ENCODE results near the gene JAKMIP1.

JAKMIP1 gene

DNA sequence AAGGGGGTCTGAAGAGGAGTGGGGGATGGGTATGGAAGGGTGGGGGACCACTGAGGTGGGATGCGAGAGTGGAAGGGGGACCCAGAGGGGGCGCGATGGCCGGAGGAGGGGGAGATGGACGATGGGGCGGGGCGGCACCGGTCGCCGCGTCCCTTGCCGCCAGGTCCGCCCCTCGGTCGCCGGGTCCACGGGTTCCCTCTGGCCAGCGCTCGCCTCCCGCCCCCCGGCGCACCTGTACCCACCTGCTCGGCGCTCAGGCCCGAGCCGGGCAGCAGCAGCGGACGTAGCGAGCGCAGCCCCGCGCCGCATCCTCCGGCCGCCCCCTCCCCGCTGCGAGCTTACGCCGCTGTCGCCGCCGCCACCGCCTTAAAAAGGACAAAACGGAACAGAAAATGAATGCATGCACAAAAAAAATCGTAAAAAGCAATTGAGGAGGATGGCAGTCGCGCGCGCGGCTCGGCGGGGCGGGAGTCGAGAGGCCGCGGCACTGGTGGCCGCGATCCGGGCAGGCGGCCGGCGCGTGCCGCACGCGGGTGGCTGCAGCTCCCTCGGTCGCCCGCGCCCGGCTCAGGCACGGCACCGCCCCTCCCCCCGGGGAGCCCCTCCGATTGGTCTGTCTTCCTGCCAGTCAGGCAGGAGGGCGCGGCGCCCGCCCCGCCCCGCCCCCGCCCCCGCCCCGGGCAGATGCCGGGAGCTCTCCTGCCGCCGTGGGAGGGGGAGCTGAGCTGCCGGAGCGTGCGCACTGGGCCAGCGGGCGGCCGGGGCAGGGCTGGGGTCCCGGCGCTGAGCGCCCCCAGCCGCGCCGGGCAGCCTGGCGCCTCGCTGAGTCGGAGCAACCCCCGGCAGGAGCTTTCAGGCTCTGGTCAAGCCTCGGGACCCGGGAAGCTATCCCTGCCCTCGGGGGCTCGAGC lies at the start of gene JAKMIP1:
Gene JAKMIP1, minus strand, starts transcription at position 539 of the 911 bp plus-strand sequence. CDS start 87,699 bp downstream, outside the sequence.
- no peak for DNase-seq (ENCODE audit: low read depth)

DNA sequence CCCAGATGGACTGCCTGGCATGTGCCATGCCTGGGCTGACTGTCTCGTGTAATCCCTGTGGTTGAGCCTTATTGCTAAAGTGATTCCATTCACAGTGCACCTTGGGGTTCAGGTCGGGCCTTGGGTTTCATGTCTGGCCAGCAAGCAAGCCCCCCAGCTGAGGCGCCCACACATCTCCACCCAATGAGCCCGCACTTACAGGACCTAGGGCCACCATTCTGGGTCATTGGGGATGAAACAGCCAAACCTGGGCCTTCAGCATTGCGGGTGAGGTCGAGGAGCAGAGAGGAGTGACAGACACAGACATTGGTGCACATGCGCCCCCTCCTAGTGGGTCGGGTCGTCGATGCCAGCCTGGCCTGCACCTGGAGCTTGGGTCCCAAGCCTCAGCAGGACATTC lies 48.0 kb upstream of the JAKMIP1 start:
- no peak for DNase-seq (ENCODE audit: low read depth)

DNA sequence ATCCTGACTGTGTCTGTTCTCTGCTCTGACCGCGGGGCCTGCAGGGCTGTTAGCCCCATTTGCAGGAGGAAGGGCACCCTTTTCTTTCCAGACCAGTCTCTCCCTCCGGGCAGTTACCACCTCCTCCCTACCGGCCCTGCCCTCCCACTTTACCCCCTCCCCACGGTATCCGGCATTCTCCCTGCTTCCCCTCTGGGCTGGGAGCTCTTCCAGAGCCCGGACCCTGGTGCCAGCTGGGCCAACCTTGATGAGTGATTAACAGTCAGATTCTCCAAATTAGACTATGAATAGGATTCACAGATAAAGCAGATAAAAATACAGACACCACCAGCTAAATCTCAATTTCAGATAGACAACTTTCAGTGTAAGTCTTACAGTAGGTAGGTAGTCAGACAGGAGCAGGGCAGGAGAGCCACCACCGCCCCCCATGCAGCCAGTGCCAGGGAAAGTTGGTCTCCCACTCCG lies 45.9 kb upstream of the JAKMIP1 start:
- DNase-seq (ENCODE audit: low read depth) = no peak

DNA sequence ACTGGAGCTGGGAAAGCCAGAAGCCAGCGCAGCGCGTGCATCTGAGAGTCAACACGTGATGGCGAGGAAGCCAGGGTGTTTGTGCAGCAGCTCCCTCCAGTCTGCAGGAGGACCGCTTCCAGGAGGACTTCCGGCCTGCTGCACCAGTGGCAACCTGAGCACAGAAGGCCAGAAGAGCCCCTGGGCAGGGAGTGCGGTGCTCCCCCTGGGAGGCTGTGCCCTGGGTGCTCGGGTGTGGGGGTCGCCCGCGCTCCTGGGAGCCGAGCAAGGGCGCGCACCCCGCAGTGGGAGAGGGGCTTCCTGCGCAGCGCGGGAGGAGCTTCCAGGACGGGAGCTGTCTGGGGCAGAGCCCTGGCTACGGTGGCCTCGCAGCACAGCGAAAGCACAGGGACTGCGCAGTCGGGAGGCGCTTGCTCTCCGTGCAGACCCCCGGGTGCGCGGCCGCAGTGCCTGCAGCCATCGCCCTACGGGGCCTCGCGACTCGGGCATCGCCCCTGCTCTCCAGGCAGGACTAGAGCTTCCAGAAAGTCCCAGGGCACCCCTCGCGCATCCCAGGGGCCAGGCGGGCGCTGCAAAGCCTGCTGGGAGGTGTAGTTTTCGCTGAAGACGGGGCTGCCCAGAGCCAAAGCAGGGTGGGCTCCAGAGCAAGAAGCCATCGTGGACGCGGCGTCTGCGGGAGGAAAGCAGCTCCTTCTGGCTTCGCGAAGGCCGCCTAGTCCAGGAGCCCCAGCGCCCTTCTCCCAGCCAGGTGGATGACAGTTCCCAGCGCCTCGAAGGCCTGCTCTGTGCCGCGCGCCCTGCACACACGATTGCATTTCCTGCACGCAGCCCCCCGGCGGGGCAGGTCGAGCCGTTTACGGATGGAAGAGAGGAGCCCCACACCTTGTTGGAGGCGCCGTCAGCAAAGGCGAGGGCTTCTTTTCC lies 45.2 kb upstream of the JAKMIP1 start:
- DNase-seq (ENCODE audit: low read depth) = no peak

DNA sequence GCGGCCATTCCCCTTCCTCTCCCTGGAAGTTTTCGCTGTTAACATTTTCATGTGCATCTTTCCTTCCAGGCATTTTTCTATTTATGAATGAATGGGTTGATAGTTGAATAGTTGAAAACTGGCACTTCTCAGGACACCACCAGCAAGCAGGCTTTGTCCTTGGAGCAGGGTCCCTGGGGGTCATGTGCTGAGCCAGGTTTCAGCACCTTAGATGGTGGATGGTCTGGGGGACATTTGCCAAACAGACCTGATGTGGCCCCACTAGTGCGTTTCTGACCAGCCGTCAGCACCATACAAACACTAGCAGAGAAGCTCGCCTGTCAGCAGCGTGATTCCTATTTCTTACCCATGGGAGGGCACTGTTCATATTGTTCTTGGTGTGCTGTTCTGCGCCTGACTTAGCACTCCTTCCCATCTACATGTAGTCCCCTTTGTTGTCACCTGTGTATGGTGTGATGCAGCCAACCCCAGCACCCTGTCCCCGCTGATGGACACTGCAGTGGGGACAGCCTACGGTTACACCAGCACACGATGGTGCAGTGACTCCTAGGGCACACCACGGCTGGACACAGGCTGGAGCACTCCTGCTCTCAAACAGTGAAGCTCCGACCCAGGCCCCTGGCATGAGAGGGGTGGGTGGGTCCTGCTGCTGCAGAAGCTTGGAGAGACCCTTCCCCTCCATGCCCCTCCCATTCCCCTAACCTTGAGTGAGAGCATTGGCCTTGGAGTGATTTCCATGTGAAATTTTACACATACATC lies 42.1 kb upstream of the JAKMIP1 start:
- DNase-seq (ENCODE audit: low read depth) = no peak

DNA sequence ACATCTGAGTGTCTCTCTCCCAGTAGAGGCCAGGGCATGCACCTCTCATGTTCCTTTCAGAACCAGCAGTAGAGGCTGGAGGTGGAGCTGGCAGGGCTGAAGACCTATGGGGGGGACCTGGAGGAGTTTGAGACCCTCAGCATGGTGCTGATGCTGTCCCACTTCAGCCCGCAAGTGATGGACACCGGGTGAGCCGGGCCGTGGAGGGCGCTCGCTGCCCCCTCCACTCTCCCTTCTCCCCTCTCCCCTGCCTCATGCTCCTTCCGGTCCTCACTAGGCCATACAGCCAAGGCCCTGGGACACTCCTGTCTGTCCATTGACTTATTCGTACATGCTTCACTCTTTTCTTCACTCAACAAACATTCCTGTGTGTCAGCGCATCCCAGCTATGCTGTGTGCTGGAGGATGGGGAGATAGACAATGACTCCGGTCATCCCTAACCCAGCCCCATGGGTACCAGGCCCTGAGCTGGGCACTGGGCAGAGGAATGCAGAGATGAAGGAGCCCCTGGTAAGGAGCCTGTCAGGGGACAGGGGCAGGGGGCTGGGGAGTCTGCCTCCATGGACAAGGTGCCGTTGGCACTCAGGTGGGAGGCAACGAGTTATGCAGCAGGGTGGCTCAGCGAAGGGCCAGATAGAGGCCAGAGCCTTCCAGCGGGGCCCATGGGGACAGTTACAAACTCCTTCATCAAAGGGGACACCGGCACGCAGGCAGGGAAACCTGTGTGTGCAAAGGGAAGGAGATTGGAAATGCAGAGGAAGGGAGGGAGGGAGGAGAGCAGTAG lies 40.9 kb upstream of the JAKMIP1 start:
- DNase-seq (ENCODE audit: low read depth) = no peak

DNA sequence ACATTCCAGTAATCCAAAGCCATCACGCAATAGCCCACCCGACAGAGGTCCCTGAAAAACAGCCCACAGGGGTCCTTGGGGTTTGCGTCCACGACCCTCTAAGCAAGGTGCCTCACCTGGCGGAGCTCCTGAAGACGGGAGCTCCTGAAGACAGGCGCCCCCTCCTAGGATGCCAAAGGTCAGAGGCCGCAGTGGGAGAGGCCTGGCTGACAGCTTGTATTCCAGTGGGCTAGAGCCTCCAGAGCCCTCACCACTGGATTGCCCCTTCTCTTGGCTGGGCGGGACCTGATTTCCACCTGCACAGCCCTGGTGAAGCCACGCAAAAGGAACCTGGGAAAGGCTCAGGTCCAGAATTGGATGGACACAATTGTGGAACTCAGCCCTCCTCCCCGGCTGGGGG lies 39.6 kb upstream of the JAKMIP1 start:
- no peak for DNase-seq (ENCODE audit: low read depth)

DNA sequence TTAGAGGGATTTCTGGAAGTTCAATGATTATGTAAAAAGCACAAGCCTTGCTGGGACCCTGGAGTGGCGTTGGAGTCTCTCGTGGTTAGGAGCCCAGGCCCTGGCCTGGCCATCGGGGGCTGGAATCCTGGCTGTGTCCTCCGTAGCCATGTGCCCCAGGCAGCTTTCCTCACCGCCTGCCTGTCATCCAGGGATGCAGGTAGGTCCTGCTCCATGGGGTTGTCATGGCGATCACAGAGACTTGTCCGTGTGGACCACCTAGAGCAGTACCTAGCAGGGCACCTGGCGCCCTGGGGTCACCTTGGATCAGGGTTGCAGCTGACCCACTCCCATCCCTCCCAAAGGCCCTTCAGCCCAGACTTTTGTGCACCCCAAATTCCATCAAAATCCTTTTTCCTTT lies 39.1 kb upstream of the JAKMIP1 start:
- no peak for DNase-seq (ENCODE audit: low read depth)

DNA sequence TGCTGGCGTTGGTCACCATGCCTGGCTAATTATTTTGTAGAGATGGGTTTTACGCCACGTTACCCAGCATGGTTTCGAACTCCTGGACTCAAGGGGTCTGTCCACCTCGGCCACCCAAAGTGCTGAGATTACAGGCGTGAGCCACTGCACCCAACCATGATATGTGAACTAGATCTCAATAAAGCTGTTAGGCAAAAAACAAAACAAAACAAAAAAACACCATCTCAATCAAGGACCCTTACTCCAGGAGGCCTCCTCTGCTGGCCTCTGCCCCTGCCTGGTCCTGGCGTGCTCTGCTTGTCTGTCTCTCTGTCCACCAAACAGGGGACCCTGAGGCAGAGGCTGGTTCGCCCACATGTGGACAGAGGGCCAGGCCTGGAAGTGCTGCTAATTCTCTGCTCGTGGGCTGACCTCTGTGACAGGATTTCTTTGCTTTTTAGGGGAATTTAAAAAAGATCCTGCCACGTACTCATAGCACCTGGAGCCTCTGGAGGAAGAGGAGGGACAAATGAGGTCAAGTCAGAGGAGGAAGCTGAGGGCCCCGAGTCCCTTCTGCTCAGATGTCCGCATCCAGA lies 36.6 kb upstream of the JAKMIP1 start:
- DNase-seq (ENCODE audit: low read depth) = no peak

DNA sequence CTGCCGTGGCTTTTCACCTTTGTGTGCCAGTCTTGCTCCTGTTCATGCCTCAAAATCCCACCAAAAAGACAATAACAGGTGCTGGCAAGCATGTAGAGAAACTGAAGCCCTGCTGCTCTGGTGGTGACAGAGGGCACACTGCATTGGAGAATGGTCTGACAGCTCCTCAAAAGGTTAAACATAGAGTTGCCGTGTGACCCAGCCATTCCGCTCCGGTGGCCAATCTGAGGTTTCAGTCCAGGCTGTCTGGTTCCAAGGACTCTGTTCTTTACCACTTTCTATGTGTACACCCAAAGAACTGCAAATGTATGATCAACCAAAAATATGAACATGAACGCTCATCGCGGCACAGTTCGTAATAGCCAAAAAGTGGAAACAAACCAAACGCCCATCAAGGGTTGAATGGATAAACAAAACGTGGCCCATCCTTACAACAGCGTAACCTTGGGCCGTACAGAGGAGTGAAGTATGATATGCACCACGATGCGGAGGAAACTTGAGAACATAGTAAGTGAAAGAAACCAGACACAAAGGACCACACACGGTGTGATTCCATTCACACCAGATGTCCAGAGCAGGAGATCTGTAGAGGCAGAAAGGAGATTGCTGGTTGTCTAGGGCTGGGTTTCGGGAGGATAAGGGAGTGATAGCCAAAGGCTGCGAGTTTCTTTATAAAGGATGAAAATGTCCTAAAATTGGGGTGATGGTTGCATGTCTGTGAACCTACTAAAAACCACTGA lies 35.7 kb upstream of the JAKMIP1 start:
- no peak for DNase-seq (ENCODE audit: low read depth)

DNA sequence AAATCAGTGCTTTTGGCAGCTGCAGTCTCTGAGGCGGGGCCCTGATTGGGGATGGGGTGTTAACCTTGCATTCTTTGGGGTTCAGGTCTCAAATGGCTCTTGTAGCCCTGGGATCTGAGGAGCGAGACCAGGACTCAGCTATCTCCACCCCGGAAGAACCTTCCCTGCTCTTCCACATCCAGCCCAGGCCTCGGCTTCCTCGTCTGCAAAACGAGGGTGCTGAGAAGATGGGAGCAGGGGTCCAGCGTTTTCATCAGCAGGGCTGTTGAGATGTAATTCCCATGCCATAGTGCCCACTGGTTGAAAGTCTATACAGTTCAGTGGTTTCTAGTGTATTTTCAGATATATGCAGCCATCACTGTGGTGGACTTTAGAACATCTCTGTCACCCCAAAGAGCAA lies 34.7 kb upstream of the JAKMIP1 start:
- DNase-seq (ENCODE audit: low read depth) = no peak

DNA sequence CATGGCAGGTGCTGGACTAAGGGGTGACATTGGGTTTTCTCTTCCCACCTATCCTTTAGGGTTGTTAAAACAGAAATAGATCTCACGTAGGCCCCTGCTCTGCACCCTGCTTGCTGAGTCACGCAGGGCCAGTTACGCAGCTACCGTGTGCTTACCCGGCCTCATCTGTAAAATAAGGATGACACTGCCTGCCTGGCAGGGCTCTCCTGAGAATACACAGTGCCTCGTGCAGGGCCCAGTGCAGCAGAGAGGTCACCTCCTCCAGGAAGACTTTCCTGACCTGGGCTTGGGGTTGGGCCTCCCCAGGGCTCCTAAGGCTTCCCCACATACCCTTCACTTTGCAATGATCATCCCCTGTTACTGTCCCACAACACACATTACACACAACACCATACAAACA lies 33.6 kb upstream of the JAKMIP1 start:
- DNase-seq (ENCODE audit: low read depth) = no peak

DNA sequence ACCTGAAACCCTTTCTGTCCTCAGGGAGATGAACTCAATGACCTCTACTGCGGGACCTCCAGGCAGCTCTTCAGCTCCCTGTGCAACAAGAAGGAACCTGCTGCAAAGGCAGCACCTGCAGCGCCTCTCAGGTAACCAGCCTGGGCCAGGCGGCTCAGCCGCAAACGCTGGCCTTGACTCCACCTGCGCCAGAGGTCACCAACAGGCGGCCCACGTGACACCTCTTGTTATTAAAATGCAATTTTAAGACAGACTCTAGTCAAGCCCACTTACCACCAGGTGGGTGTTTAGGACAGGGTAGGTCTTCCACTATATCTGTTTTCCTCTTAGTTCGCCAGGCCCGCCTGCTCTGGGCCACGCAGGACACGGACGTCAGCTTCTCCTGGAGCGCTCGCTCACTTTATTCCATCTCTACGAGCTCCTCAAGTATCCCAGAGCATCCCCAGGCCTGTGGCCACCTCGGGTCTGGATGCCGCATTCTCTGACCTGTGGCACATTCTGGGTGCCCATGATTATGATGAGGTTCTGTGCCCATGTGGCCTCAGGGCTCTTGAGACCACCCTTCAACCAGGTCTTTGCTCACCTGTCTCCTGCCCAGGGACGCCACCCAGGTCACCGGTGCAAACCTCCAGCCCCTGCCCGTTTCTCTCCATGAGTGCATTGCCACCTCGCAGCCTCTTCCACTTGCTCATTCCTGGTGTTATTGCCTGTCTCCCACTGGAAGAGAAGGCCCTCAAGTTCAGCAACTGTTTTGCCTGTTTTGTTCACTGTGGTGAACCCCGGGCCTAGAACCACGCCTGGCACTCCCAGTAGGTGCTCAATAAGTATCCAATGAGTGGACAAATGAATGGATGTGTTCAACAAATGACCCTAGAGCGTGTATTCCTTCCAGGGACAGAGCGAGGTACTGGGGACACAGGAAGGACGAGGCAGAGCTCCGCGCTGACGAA lies 32.8 kb upstream of the JAKMIP1 start:
- DNase-seq (ENCODE audit: low read depth) = no peak

DNA sequence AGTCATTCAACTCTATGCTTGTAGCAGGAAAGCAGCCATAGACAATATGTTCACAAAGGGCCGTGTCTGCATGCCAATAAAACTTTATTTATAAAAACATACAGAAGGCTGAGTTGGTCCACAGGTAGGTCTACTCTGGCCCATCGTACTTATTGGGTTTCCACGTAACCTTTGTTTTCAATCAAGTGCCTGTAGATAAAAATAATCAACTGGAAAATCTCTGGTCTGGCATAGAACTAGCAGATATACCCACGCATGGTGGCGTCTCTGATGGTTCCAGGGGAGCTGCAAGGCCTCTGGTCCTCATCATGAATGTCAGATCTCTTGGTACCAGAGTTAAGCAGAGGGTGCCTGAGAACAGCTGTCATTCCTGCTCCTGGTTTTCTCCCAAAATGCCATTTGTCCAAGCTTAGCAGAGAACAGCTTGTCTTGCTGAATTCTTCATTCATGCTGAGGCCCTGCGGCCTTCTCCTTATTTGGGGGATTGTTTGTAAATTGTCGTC lies 31.4 kb upstream of the JAKMIP1 start:
- no peak for DNase-seq (ENCODE audit: low read depth)

DNA sequence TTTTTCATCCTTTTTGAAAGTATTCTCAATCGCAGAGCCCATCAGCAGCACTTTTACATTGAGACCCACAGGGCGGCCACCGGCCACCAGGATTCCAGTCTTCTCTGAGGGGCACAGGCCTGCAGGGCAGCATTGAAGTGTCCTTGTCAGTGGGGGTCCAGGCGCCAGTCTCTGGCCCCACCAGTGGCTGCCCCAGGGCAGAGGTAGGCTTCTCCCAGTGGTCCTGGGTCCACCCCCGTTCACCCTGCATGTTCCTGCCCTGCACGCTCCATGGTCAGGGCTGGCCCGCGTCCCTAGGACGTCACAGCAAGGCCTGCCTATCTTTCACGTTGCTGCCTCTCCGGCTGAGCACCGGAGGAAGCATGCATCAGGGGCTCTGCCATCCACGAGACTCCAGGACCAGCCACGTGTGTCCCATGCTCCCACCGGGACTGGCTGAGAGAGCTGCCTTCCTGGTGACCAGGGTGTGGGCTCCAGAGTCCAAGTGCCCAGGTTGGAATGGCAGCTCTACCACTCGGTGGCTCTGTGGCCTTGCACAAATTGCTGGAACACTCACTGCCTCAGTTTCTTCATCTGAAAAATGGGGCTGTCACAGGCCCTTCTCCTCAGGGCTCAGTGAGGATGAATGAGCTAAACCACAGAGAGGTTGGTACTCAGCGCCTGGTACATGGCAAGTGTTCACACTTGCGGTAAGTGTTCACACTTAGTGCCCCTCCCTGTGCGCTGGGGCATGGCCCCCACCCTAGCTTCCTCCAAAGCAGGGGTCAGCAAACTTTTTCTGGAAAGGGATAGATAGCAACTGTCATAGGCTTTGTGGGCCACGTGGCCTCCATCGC lies 30.7 kb upstream of the JAKMIP1 start:
- no peak for DNase-seq (ENCODE audit: low read depth)

DNA sequence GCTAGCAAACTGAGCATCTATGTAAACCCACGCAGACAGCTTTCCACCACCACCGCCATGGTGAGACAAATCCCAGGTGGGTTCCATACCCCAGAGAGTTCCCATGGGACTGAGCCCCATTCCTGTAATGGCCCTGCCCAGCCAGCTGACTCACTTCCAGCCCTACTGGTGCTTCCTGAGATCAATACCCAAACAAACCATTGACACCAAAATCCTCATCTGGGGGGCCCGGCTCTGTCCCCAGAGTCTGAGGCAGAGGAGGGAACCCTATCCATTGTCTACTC lies 30.1 kb upstream of the JAKMIP1 start:
- no peak for DNase-seq (ENCODE audit: low read depth)

DNA sequence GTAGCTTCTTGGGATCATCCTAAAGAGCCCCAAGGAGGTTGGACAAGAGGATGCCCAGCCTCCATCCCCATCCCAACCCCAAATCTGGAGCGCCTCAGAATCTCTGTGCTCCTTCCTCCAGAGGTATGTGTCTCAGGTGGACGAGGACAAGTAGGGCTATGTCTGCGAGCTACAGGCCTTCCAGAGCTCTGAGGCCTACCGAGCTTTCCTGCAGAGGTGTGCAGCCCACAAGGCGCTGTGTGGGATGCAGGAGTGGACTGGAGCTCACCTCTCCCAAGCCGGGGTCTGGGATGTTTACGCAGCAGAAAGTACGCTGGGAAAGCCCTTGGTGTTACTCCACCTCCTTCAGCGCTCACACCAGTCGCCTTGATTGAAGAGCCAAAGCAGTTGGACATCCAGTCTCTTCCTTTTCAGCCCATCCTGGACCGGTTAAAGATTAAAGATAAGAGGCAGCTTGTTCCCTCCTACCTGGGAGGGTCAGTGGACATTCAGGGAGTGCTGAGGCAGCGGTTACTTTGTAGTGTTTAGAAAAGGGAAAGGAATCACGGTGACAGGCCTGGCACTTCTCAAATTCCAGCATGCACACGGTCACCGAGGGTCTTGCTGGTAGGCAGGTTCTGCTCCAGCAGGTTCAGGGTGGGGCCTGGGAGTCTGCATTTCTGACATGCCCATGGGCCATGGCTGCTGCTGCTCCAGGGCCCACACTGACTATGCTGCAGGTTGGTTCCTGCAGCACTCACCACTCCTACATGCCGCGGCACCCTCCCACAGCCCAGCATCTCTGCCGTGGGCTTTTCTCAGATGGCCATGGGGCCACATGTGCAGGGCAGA lies 29.5 kb upstream of the JAKMIP1 start:
- DNase-seq (ENCODE audit: low read depth) = no peak

Measured in HS-5 (cell line).